Measurements from ENCODE around the gene GOT1.

Gene GOT1

GRCh38 chr10:99432881-99433280 is 2.5 kb upstream of the GOT1 start:
- DNase-seq, result no peak

GRCh38 chr10:99432047-99432446 is 1.6 kb upstream of the GOT1 start:
- DNase-seq, result no peak

DNA sequence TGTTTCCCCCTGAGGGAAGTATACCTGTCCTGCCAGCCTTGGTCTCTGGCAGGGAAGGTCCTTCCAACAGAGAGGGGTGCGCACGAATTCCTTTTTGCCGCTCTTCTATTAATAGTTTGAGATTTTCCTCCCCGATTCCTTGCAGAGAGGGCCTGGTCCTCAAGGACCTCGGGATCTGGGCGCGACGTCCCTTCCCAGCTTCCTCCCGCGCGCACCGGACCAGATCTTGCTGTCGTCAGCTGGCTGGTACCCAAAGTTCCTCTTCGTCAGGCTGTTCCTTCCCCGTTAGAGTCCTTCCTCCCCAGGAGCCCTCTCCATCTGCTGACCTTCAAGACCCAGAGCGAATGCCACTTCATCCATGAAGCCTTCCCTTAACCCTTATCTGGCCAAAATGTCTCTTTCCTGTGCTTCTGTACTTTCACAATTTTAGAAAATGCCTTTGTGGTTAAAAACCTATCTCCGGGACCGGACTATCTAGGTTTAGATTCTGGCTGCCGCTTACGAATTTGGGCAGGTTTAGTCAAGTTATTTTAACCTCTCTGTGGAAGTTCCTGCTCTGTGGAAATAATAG is 851 bp upstream of the GOT1 start:
- DNase-seq, result peak; percentile 31

DNA sequence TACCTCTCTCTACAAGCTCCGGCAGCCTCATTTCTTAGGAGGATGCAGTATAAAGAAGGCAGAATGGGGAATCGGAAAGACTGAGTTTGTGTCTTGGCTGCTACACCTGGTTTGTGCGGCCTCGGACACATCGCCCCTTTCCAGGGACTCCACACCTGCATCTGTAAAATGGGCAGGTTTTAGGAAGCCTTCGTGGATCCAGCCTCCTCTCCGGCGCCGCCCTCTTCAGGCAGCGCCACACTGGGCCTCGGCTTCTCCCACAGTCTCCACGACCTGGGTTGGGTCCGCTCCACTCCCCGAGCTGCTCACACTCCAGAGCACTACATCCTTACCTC is 341 bp downstream of the GOT1 start:
- DNase-seq, result no peak

- DNase-seq, result no peak
Observed at GRCh38 chr10:99429517-99430095, 818 bp downstream of the GOT1 start.

GRCh38 chr10:99427566-99428190 is 2.7 kb downstream of the GOT1 start:
- DNase-seq, result no peak

- no peak for DNase-seq
Observed at GRCh38 chr10:99426689-99427088, 3.7 kb downstream of the GOT1 start.

DNA sequence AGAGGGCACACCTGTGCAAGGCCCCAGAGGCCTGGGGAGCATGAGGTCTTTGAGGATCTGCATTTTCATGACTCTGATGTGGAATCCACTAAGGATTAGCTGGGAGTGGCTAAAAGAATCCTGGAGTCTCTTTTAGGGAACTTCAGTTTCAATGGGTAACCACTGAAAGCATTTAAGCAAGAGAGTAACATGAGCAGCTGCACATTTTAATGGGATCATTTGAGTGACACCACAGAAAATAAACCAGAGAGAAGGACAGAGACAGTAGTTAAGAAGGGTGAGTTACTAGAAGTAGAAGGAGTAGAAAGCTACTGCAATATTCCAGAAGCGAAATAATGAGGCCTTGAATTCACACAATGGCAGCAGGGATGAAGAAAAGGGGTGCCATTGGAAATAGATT is 5.2 kb downstream of the GOT1 start:
- DNase-seq, result no peak

- no peak for DNase-seq
Observed at GRCh38 chr10:99424656-99425055, 5.8 kb downstream of the GOT1 start.

GRCh38 chr10:99422529-99423096 is 7.8 kb downstream of the GOT1 start:
- DNase-seq, result no peak

DNA sequence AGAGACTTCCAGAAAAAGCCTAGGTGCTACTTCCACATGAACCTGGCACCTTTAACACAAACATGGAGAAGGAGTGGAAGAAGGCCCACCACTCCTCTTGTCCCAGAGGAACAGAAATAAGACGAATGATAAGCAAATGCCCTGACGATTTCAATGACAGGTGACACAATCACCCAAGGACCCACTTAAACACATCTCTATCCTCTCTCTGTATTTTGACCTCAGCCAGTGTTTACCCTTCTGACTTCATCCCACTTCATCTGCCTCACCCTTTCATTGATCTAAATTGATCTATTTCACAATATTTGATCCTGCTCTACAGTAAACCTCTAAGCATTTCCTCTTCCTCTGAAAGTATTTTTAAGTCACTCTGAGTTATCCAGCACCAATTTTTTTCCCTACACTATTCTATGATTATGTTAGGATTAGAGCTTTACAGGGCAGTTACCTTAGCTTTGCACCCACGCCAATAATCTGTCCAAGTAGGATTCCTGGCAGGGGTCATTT is 9.1 kb downstream of the GOT1 start:
- DNase-seq, result no peak

GRCh38 chr10:99419688-99420087 is 10.7 kb downstream of the GOT1 start:
- DNase-seq, result no peak

DNA sequence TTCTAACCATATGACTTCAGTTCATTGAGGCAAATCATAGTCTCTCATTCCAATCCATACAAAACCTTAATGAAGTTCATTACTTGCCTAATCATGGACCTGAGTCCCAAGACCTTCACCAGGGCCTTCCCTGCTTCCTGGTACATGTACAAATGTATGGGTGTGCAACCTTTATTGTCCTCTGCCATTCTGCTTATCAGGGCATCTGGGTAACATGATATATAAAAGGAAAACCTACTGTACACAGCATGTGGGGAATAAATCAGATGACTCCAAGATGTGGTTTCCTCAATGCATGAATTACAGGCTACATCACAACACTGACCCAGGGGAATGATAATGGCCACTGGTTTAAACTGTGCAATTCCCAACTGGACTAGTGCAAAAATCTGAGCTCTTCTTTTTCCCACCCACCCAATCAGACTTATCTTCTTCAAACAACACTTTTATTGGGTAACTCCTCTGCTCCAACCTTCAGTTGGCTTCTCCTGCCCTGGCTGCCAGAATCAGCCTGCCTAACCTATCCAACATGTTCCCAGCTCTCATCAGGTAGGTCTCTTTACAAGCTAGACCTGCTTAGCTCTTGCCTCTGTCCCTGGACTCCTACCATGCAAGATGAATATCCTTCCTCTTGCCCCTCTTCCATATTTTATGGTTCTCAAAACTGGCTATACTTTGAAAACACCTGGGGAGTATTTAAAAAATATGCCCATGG is 11.4 kb downstream of the GOT1 start:
- no peak for DNase-seq

DNA sequence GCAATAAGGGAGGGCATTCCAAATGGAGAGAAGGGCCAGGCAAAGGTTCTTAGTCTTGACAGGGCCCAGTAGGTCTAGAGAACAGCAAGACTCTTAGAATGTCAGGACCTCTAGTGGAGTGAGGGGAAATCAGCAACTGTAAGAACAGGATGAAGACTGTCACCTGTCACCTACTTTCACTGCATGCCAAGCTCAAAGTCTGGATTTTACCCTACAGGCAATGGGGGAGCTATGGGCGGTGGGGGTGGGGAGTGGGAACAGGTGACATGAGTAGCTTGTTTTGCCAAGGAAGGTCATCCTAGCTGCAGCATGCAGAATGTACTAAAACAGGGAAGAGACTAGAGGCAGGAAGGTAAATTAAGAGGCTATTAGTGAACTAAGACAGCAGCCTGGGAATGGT is 18.3 kb downstream of the GOT1 start:
- no peak for DNase-seq

GRCh38 chr10:99411546-99411945 is 18.9 kb downstream of the GOT1 start:
- DNase-seq, result no peak

GRCh38 chr10:99410876-99411275 is 19.5 kb downstream of the GOT1 start:
- no peak for DNase-seq

DNA sequence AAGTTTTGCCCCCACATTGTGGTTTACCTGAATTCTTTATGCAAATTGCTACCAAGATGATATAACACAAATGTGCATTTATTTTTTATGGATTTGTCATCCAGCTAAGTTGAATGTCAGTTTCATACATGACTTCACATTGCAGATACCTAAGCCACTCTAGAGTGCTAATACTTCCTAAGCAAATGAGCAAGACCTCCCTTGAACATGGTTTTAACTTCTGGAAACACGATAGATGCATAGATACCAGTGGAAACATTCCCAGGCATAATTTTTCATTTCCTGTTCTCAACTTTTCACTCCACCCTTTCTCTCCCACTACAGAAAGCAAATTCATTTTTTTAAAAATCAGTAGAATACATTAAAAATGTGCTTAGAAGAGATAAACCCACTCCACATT is 20.3 kb downstream of the GOT1 start:
- no peak for DNase-seq

- DNase-seq, result no peak
Observed at GRCh38 chr10:99406149-99406548, 24.3 kb downstream of the GOT1 start.

DNA sequence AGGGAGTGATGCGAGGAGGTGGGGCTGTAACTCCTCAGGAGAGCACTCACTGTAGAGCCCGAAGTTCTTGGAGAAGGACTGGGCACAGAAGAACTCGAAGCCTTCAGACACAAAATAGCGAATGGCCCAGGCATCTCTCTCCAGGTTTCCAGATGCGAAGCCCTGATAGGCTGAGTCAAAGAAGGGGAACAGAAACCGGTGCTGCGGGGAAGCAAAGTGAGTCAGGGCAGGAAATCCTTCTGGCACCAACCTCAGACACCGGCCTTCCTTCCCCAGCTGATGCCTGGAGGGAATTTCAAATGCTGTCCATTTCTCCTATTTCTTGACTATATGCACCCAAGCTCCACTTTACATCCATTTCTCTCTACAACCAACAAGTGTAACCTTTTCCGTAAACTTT is 26.8 kb downstream of the GOT1 start:
- DNase-seq, result no peak

DNA sequence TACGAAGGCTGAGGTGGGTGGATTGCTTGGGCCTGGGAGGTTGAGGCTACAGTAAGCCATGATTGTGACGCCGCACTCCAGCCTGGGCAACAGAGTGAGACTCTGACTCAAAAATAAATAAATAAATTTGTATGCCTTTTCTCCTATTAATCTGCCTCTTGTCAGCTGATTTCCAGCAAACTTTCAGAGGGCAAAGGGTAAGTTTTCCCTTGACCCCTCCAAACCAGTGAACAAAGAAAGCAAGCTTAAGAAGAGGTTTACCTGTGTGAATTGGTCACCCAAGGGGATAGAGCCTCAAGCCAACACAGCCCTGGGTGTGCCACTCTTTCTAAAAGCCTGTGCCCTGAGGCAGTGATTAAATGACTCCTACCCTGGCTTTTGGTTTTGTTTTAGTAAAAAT is 30.8 kb downstream of the GOT1 start:
- no peak for DNase-seq

DNA sequence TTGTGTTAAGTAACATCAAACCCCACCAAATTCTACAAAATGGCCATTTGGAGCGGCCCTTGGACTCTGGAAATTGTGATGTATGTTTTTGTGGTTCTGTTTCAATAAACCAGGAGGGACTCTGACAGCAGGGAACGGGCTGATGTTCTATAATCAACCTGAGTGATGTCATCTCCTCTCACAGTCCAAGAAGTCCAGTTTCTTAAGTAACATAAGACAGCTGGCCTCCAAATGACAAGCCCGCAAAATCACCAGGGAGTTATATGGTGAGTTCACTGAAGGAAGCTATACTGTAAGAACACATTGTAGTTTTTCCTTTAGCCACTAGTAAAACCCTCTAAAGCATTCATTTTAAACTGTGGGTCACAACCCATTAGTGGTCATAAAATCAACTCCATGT is 34.0 kb downstream of the GOT1 start:
- peak; percentile 52 for DNase-seq

DNA sequence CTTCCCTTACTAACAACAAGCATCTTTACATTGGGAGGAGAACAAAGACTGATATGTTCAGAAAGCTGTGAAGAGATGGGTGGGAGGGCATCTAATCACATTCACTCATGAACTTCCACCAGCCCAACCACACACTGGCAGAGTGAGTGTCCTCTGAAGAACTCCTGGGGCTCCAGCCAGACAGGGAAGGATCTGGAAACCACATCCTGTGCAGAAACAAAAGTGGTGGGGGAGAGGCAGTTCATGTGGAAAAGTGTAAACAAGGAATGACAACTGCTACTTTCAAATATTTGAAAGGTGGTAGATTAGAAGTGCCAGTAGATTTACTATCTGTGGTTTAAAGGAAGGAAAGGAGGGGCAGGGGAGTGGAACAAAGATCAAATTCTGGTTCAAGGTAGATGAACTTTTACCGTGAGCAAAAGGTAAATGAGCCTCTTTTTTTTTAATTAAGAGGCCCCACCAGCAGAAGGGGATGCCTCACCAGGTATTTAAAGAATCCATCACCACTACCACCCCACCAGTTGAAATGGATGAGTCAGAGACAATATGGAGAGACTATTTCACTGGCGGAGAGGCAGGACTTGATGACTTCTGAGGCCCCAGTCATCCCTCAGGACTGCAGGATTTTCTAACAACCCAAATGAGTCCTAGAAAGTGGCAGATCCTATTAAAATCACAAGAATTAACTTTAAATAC is 34.5 kb downstream of the GOT1 start:
- DNase-seq, result peak; percentile 91

DNA sequence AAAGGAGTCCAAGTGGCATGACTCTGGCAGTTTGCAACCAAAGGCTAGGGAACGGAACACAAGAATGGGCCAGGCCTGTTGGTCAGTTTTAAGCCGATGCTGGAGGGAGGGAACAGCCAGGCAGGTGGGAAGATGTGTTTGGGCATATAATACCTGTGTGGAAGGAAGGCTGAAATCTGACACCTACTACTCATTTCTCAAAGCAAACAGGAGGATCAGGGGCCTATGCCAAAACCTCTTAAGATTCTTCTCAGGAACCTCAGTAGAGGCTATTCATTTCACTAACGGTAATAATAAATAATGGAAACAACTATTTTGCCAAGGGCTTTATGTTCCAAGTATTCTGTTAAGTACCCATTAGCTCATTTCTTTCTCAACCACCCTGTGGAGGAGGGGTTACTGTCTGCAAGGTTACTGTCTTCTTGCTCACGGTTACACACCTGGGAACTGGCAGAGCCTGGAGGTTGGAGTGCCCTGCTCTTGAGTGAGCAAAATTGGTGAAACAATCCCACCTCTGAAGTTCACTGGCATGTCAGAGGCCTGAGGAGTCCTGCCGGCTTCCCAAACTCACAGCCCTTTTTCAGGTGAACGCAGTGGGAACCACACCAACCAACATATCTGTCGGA is 35.5 kb downstream of the GOT1 start:
- DNase-seq, result no peak

All from fibroblast of skin of right quadriceps (primary cell).